Ovary (tissue), 3 donors: ENCODE results near the gene SMAD3.

Source experiments
- POLR2A ChIP-seq: fragments of 450-650 bp; IDR thresholded peaks from one replicate; pipeline ENCODE4 v1.6.1; 2017; ENCODE audit warnings: antibody characterized with exemption, mild to moderate bottlenecking, moderate library complexity
- TF ChIP-seq, protein P1 (sequence below), 3 donors: fragments of 450-650 bp in 2 of 3; fragments of 200-600 bp in 1 of 3; IDR thresholded peaks; one replicate each; pipeline versions ENCODE4 v1.5.1 to v1.8.0; 2016 to 2022; ENCODE audit warnings: antibody characterized with exemption in 3 of 3, mild to moderate bottlenecking in 1 of 3
- donor health status: DM: no; HTN: no; CAD: no.

DNA sequence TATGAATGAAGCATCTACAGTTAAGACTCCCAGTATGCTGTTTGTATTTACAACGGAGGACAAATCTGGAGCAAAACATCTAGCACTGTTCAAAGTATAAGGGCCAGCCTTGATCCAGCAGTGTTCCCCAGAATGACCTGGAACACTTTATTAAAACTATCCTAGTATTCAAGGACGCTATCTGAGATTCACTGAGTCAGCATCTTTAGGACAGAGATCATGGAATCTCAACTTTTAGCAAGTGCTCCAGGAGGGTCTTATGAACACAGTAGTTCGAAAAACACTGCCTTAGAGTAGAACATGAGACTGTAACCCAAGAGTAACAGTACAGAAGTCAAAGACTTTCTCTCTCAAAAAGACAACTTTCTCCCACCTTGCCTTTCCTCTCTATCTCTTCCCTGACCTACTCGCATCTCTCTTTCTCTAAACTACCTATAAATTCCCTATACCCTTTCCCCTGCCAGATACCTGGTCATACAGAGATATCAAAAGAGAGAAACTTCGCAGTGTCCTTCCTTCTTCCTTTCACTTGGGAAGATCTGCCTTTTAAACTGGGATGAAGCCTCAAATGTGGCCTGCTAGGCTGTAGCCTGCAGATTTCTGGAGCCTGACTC, 145.3 kb downstream of the SMAD3 start:
- TF ChIP-seq, protein P1, sequence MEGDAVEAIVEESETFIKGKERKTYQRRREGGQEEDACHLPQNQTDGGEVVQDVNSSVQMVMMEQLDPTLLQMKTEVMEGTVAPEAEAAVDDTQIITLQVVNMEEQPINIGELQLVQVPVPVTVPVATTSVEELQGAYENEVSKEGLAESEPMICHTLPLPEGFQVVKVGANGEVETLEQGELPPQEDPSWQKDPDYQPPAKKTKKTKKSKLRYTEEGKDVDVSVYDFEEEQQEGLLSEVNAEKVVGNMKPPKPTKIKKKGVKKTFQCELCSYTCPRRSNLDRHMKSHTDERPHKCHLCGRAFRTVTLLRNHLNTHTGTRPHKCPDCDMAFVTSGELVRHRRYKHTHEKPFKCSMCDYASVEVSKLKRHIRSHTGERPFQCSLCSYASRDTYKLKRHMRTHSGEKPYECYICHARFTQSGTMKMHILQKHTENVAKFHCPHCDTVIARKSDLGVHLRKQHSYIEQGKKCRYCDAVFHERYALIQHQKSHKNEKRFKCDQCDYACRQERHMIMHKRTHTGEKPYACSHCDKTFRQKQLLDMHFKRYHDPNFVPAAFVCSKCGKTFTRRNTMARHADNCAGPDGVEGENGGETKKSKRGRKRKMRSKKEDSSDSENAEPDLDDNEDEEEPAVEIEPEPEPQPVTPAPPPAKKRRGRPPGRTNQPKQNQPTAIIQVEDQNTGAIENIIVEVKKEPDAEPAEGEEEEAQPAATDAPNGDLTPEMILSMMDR (IDR thresholded peaks at IDR 0.05), result no peak
- no peak for TF ChIP-seq POLR2A
